Measurements from ENCODE around the gene ST14. TPM values are rescaled to one million over a fixed set of nuclear protein-coding genes. Genes with fewer than 3 reads are reported as not detected.
A peak's percentile ranks its signal among the peaks of the same experiment; 100 is the strongest.

ST14 gene
- total RNA-seq, 3 donors from 2014 or later (not counting 1 experiment from before 2014, with no cell fraction given): 0.61 to 1.9 (median 1.0) TPM

GRCh38 chr11:130129922-130130321 is 29.7 kb upstream of the ST14 start:
- Mint-ChIP-seq H3K4me1 (peaks cover 8 to 24% of the 10 kb centered on the region in 2 donors), H3K27ac (no peak overlapping the region), H3K36me3 (peaks cover 23% of the 10 kb centered on the region), H3K9me3 (no peaks in the 10 kb centered on the region), H3K4me3 (no peak overlapping the region), H3K27me3 (ENCODE audit: low read depth in 2 of 2) (no peaks in the 10 kb centered on the region)
- H3K36me3 ChIP-seq (ENCODE audit: control insufficient read depth, insufficient read depth, low read length): peaks cover 41% of the 10 kb centered on the region
- DNase-seq (no peak), ATAC-seq (no peak)
- WGBS (ENCODE audit: insufficient coverage): 95% methylated on average over 11 of the region's 11 CpGs
- H3K4me3 ChIP-seq (ENCODE audit: low read length): no peak overlapping the region
- no peak for TF ChIP-seq CTCF (IDR thresholded peaks at IDR 0.05)
- no peaks in the 10 kb centered on the region for H3K9me3 ChIP-seq (ENCODE audit: control insufficient read depth, insufficient read depth, low read length)
- H3K27me3 ChIP-seq (ENCODE audit: control insufficient read depth, insufficient read depth, low read length): no peaks in the 10 kb centered on the region
- H3K4me1 ChIP-seq (ENCODE audit: control insufficient read depth, insufficient read depth, low read length): no peaks in the 10 kb centered on the region
- intact Hi-C loops (cut with micrococcal nuclease): loop anchor here (5.0 kb wide), 1 partner anchor 128 kb away; the partner anchor contains the start of gene PRDM10
- no peak overlapping the region for H3K27ac ChIP-seq (ENCODE audit: low read length)

- H3K27me3 ChIP-seq (ENCODE audit: control insufficient read depth, insufficient read depth, low read length): no peaks in the 10 kb centered on the region
- Mint-ChIP-seq H3K4me1 (peaks cover 6 to 14% of the 10 kb centered on the region in 2 donors), H3K27ac (no peak overlapping the region), H3K36me3 (peaks cover 23% of the 10 kb centered on the region), H3K27me3 (ENCODE audit: low read depth in 2 of 2) (no peaks in the 10 kb centered on the region), H3K4me3 (no peak overlapping the region), H3K9me3 (no peaks in the 10 kb centered on the region)
- peak; percentile 82 to 97 (median 96) for ATAC-seq
- peak; percentile 28 to 80 for DNase-seq
- 57% methylated on average over 8 of the region's 9 CpGs for WGBS (ENCODE audit: insufficient coverage)
- no peak overlapping the region for H3K27ac ChIP-seq (ENCODE audit: low read length)
- no peaks in the 10 kb centered on the region for H3K9me3 ChIP-seq (ENCODE audit: control insufficient read depth, insufficient read depth, low read length)
- peak; percentile 91 for TF ChIP-seq CTCF (IDR thresholded peaks at IDR 0.05)
- H3K36me3 ChIP-seq (ENCODE audit: control insufficient read depth, insufficient read depth, low read length): peaks cover 43% of the 10 kb centered on the region
- intact Hi-C loops (cut with micrococcal nuclease): loop anchor here (1.0 kb wide), 3 partner anchors 63 to 209 kb away; partner anchors contain the start of gene APLP2
- H3K4me3 ChIP-seq (ENCODE audit: low read length): no peak overlapping the region
- no peaks in the 10 kb centered on the region for H3K4me1 ChIP-seq (ENCODE audit: control insufficient read depth, insufficient read depth, low read length)
Observed at GRCh38 chr11:130131961-130132850, 27.4 kb upstream of the ST14 start.

- Mint-ChIP-seq H3K4me1 (peaks cover 0 to 5% of the 10 kb centered on the region in 2 donors), H3K36me3 (peaks cover 23% of the 10 kb centered on the region), H3K27me3 (ENCODE audit: low read depth in 2 of 2) (no peaks in the 10 kb centered on the region), H3K9me3 (no peaks in the 10 kb centered on the region), H3K4me3 (no peak overlapping the region), H3K27ac (no peak overlapping the region)
- Histone ChIP-seq H3K4me3 (ENCODE audit: low read length) (no peak overlapping the region), H3K4me1 (ENCODE audit: control insufficient read depth, insufficient read depth, low read length) (no peaks in the 10 kb centered on the region), H3K27ac (ENCODE audit: low read length) (no peak overlapping the region), H3K36me3 (ENCODE audit: control insufficient read depth, insufficient read depth, low read length) (peaks cover 41% of the 10 kb centered on the region), H3K27me3 (ENCODE audit: control insufficient read depth, insufficient read depth, low read length) (no peaks in the 10 kb centered on the region), H3K9me3 (ENCODE audit: control insufficient read depth, insufficient read depth, low read length) (no peaks in the 10 kb centered on the region)
- no peak for ATAC-seq
- TF ChIP-seq CTCF (IDR thresholded peaks at IDR 0.05): no peak
- intact Hi-C loops (cut with micrococcal nuclease): no loop called here
- DNase-seq: no peak
- 86% methylated on average over 8 of the region's 8 CpGs for WGBS (ENCODE audit: insufficient coverage)
Observed at GRCh38 chr11:130133716-130134115, 25.9 kb upstream of the ST14 start.

Data from natural killer cell (primary cell).